GM12878 (cell line): Measurements from ENCODE around the gene DENND1A. TPM values are rescaled to one million over a fixed set of nuclear protein-coding genes. Genes with fewer than 3 reads are reported as not detected.

Source experiments
- ATAC-seq: fragments of 200-7000 bp; cut with Tn5 transposase; 3 replicates; pipeline ENCODE4 v1.9.1; 2020; ENCODE audit warnings: mild to moderate bottlenecking, moderate library complexity
- BruUV-seq: library from RNA; stranded (reverse); fragments of 400-500 nt; replicated peaks from 2 replicates; lab custom pipeline; 2021; lab: Mats Ljungman, UMichigan
- CTCF ChIA-PET: fragments of 300-600 bp; sonication (Branson Sonifier 250); formaldehyde crosslinking; extraction: SDS; loops from one replicate; lab custom pipeline; 2021; ENCODE audit warnings: inconsistent platforms; lab: Yijun Ruan, JAX
- POLR2A ChIA-PET: fragments of 350-600 bp; formaldehyde crosslinking; extraction: SDS; loops from one replicate; lab custom pipeline; 2021; ENCODE audit warnings: inconsistent platforms; lab: Charles Lee
- RAD21 ChIA-PET: fragments of 300-600 bp; sonication (Branson Sonifier 250); formaldehyde crosslinking; loops from one replicate; lab custom pipeline; 2023; ENCODE audit warnings: antibody characterized with exemption; ENCODE audit not compliant: unreplicated experiment; lab: Charles Lee
- SMC1A ChIA-PET: fragments of 300-600 bp; sonication (Branson Sonifier 250); formaldehyde crosslinking; loops from one replicate; lab custom pipeline; 2023; ENCODE audit not compliant: unreplicated experiment, uncharacterized antibody; lab: Charles Lee
- DNase-seq: peaks from one replicate; pipeline ENCODE4 v3.0.0-alpha.2; 2011; ENCODE audit warnings: low read depth, low spot score
- FAIRE-seq: peaks from 3 replicates; lab custom pipeline; 2011; peaks lifted over from hg19 to GRCh38; lab: Jason Lieb, UNC
- H2AFZ ChIP-seq: 2 replicates; pipeline ENCODE4 v1.6.0; 2011; ENCODE audit warnings: low read depth, low read length, control low read depth; ENCODE audit not compliant: control insufficient read depth
- H3K27ac ChIP-seq: 2 replicates; pipeline ENCODE4 v1.5.1; 2011; ENCODE audit warnings: control low read depth; ENCODE audit not compliant: control insufficient read depth, insufficient read depth
- H3K27me3 ChIP-seq, 2 experiments: replicated peaks in 1 of 2; 2 replicates each; pipeline versions ENCODE4 v1.6.0 to v1.6.1; 2011; ENCODE audit warnings: low read length in 1 of 2; ENCODE audit not compliant: control insufficient read depth in 2 of 2, insufficient read depth in 2 of 2
- H3K36me3 ChIP-seq, 2 experiments: 2 replicates each; pipeline ENCODE4 v1.5.1; 2011; ENCODE audit warnings: low read length in 1 of 2; ENCODE audit not compliant: control insufficient read depth in 2 of 2, insufficient read depth in 2 of 2
- H3K4me1 ChIP-seq: 2 replicates; pipeline ENCODE4 v1.6.1; 2011; ENCODE audit warnings: mild to moderate bottlenecking, low read length, moderate library complexity, mixed read lengths; ENCODE audit not compliant: control insufficient read depth, insufficient read depth
- H3K4me2 ChIP-seq: 2 replicates; pipeline ENCODE4 v1.6.0; 2011; ENCODE audit warnings: control low read depth; ENCODE audit not compliant: control insufficient read depth, insufficient read depth
- H3K4me3 ChIP-seq: fragments of 200-600 bp; sonication (generic); 2 replicates; pipeline ENCODE4 v1.5.1; 2016
- H3K79me2 ChIP-seq: 2 replicates; pipeline ENCODE4 v1.6.0; 2011; ENCODE audit warnings: low read length; ENCODE audit not compliant: control insufficient read depth, insufficient read depth
- H3K9ac ChIP-seq: 2 replicates; pipeline ENCODE4 v1.8.0; 2011; ENCODE audit warnings: low read length, control low read depth, mixed read lengths; ENCODE audit not compliant: control insufficient read depth, insufficient read depth
- H3K9me3 ChIP-seq: replicated peaks from 3 replicates; pipeline ENCODE4 v1.5.1; 2011; ENCODE audit warnings: mild to moderate bottlenecking, low read length; ENCODE audit not compliant: control insufficient read depth, insufficient read depth
- H4K20me1 ChIP-seq: 2 replicates; pipeline ENCODE4 v1.6.0; 2011; ENCODE audit not compliant: control insufficient read depth, insufficient read depth
- BACH1 ChIP-seq: fragments of 450-650 bp; IDR thresholded peaks from 2 replicates; pipeline ENCODE4 v1.6.1; 2017; ENCODE audit warnings: mild to moderate bottlenecking, borderline replicate concordance
- CBX3 ChIP-seq: fragments of 200-600 bp; sonication (generic); IDR thresholded peaks from 2 replicates; pipeline ENCODE4 v1.6.1; 2016; ENCODE audit warnings: low read depth, borderline replicate concordance
- IKZF2 ChIP-seq, 2 experiments: fragments of 450-650 bp; IDR thresholded peaks; 2 replicates each; pipeline ENCODE4 v1.6.1; 2017; ENCODE audit warnings: mild to moderate bottlenecking in 2 of 2, moderate library complexity in 2 of 2
- MEF2A ChIP-seq: IDR thresholded peaks from 2 replicates; pipeline ENCODE4 v1.6.1; 2011; ENCODE audit warnings: low read depth, mild to moderate bottlenecking, low read length, moderate library complexity; ENCODE audit not compliant: insufficient read depth
- PAX5 ChIP-seq: IDR thresholded peaks from 2 replicates; pipeline ENCODE4 v1.6.1; 2011; ENCODE audit warnings: low read depth, low read length, borderline replicate concordance
- SP1 ChIP-seq: IDR thresholded peaks from one replicate; pipeline ENCODE4 v1.6.1; 2011; ENCODE audit warnings: low read depth, low read length
- SUZ12 ChIP-seq: fragments of 200-600 bp; sonication (generic); IDR thresholded peaks from one replicate; pipeline ENCODE4 v1.6.1; 2018; ENCODE audit warnings: antibody characterized with exemption, mild to moderate bottlenecking; ENCODE audit not compliant: unreplicated experiment
- ZBED1 ChIP-seq: IDR thresholded peaks from 2 replicates; pipeline ENCODE4 v1.6.1; 2016; ENCODE audit warnings: borderline replicate concordance
- ZBTB11 ChIP-seq: fragments of 450-650 bp; formaldehyde crosslinking; IDR thresholded peaks from 2 replicates; pipeline ENCODE4 v1.5.0; 2022; ENCODE audit warnings: mild to moderate bottlenecking, missing genetic modification characterization
- ZNF217 ChIP-seq: fragments of 450-650 bp; IDR thresholded peaks from 2 replicates; pipeline ENCODE4 v1.6.1; 2017; ENCODE audit warnings: antibody characterized with exemption, mild to moderate bottlenecking
- whole genome bisulfite sequencing: methylation state at CpG from one replicate; pipeline ENCODE4 v1.1.6; 2016; ENCODE audit warnings: low lambda C conversion rate; ENCODE audit not compliant: insufficient replicate concordance, insufficient coverage; ENCODE audit errors: missing lambda C conversion rate; 5-methylcytosine and 5-hydroxymethylcytosine counted together
- in situ Hi-C: fragments of 300-500 bp; cut with MboI; formaldehyde crosslinking; loops from 9 replicates; pipeline ENCODE4 v1.14.3; 2018; ENCODE audit warnings: mixed read lengths
- intact Hi-C: fragments of 100-400 bp; cut with micrococcal nuclease; formaldehyde crosslinking; loops from one replicate; pipeline ENCODE4 v1.14.2; 2022; ENCODE audit not compliant: unreplicated experiment
- polyA plus RNA-seq, 11 experiments: library from polyadenylated mRNA; depleted of rRNA in 4 of 11; unstranded in 6 of 11; stranded (reverse) in 5 of 11; fragments of >200 nt; fragmentation: Nextera tagmentation in 4 of 11; fragmentation: Illumina TruSeq in 1 of 11; extraction: Ambion mirVana in 4 of 11; extraction: Trizol in 1 of 11; gene quantifications; 1 replicate in 1 of 11; 2 replicates in 10 of 11; pipeline versions ENCODE4 v1.2.1 to v1.2.3, GENCODE V29; 2011 to 2016; ENCODE audit warnings: inconsistent platforms in 2 of 11, missing spikeins in 2 of 11, low read depth in 1 of 11
- total RNA-seq, 4 experiments: library from RNA; depleted of rRNA in 3 of 4; stranded (reverse); fragments of >200 nt in 3 of 4; fragmentation: Illumina TruSeq in 1 of 4; extraction: Trizol in 1 of 4; gene quantifications; 2 replicates each; pipeline versions ENCODE4 v1.2.1 to v1.2.3, GENCODE V29; 2013 to 2021

DENND1A gene
- total and polyA plus RNA-seq, 10 of the 15 experiments (the other 5 are each of a cell fraction or from before 2014, with no cell fraction given): 14.1 to 48.6 (median 35.2) TPM

- H3K36me3 ChIP-seq: no peaks in the 10 kb centered on the region; a peak in 1 of 4 replicates
- H4K20me1 ChIP-seq: 0 out of 2 replicates have a peak, but pooled peaks cover 2% of the 10 kb centered on the region
- no peaks in the 10 kb centered on the region for H3K9me3 ChIP-seq
- H3K4me3 ChIP-seq: no peak overlapping the region
- TF ChIP-seq PAX5 (no peak), SP1 (no peak), ZBTB11 (no peak), MEF2A (no peak), CBX3 (no peak), ZBED1 (no peak), IKZF2 (IDR thresholded peaks at IDR 0.05) (no peak), BACH1 (no peak), SUZ12 (no peak), ZNF217 (no peak)
- TF ChIP-seq, all 136 proteins: peak for 0
- ChIA-PET POLR2A (interaction anchor here (0.6 kb wide), 1 partner anchor 10 kb away, joined by 5 read pairs; no protein-coding TSS in a partner anchor), SMC1A (interaction anchor here (0.9 kb wide), 1 partner anchor 8 kb away, joined by 3 read pairs; no protein-coding TSS in a partner anchor), RAD21 (no interaction called here), CTCF (no interaction called here)
- 85% methylated on average over 14 of the region's 14 CpGs for WGBS
- BruUV-seq: no TSS peak
- FAIRE-seq (no peak), DNase-seq (no peak), ATAC-seq (no peak)
- Histone ChIP-seq H3K4me2 (no peak overlapping the region), H3K79me2 (no peaks in the 10 kb centered on the region), H3K9ac (no peak overlapping the region), H3K27ac (no peak overlapping the region), H3K4me1 (no peaks in the 10 kb centered on the region), H3K27me3 (no peaks in the 10 kb centered on the region), H2AFZ (no peak overlapping the region)
- intact Hi-C loops (no loop called here), in situ Hi-C loops (no loop called here)
Measured at GRCh38 chr9:123472862-123473614, 456.9 kb downstream of the DENND1A start.
